NCI-H524 (cell line): Measurements from ENCODE around the gene NUP37.
"Not testable (repeated sequence)": the region's sequence is repeated elsewhere in the genome, so short reads cannot be mapped to it uniquely, and the experiment has no call there.

Experiments used
- DNase-seq, 2 experiments: peaks; one replicate each; lab custom pipeline; 2025; lab: John Stamatoyannopoulos, UW

Gene NUP37, protein sequence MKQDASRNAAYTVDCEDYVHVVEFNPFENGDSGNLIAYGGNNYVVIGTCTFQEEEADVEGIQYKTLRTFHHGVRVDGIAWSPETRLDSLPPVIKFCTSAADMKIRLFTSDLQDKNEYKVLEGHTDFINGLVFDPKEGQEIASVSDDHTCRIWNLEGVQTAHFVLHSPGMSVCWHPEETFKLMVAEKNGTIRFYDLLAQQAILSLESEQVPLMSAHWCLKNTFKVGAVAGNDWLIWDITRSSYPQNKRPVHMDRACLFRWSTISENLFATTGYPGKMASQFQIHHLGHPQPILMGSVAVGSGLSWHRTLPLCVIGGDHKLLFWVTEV

DNA sequence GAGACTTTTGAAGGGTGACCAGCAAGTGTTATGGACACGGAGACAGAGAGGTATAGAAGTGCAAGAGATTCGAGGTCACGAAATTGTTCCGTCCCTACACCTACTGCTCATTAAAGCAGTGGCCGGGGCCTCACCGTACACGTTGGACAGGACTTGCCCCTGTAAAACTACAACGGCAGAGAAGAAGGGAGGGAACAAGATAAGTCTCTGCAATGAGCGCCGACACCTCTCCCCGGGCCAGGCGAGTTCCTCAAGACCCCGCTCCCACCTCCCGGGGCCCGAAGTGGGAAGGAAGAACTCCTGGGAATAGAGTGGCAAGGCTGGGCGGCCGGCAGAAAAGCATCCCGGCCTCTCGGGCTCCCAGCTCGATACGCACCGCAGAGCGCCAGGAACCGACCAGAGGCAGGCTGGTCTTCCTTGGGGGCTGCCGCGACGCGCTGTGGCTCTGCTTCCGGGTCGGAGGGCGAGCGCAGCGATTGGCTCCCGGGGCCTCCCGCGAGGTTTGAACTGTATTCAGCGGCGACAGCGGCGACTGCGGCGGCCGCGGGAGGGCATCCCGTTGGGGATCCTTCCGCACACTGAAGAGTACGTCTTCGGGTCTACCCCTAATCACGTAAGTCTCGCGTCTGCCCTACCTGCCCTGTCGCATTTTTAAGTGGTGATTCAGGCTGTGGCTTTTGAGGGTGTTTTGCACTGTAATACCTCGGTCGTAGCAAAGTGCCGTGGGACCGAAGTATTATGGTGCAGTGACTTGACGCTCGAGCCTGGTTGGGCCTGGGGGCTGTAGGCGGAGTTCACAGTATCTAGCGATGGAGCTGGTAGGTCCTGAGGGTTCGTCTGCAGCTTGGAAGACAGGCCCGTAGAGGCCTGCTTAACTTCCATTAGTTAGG is at the start of gene NUP37, which contains the start of gene PARPBP:
TSS of gene NUP37 (minus strand) at position 441 of the 890 bp plus-strand sequence. CDS start 1,596 bp downstream, outside the sequence.
TSS of gene PARPBP (plus strand) at position 510 of the 890 bp plus-strand sequence. CDS start 3,706 bp downstream, outside the sequence.
- DNase-seq, result peak; percentile 64 to 78

DNA sequence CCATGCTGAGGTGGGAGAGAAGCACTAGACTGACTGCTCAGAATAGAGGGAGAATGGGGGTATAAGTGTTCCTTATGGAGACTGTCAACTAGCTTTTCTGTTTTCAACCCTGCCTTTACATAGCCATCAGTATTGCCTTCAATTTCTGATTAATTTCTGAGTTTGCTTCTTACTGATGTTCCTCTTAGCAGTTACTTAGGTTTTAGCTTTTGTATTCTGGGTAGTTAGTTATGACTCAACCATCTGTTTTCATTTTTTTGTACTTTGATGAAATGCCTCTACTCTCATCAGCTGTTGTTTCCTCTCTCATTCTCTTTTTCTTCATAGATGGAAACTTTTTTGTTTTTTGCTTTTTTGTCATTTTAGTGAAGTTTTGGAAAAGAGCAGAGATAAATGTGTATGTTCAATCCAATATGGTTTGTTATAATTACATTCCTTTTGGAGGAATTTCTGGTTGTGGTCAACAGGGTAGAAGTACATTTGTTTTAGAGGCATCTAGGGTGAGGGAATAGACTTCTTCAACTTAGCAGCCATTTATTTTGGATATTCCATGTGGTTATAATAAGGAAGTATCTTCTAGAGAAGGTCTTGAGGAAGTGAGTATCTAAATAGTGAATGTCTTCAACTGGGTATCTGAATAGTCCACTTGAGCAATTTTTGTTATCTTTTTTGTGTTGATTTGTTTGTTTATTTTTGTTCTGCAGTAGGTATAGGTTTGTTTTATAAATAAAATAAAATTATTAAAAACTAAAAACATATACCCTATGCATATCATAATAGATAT is 48.1 kb upstream of the NUP37 start:
- DNase-seq, result no peak

DNA sequence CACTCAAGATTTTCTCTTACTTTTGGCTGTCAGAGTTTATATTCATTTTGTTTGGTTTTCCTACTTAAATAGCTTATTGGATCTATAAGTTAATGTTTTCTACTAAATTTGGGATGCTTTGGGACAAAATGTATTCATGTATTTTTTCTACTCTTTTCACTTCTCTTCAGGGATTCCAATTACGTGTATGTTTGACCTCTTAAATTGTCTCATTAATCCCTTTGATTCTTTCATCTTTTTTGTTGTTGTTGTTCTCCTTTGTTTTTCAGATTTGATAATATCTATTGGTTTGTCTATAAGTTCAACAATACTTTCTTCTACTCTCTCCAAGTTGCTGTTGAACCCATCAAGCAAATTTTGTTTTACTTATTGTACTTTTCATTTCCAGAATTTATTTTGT is 43.5 kb upstream of the NUP37 start:
- no peak for DNase-seq

DNA sequence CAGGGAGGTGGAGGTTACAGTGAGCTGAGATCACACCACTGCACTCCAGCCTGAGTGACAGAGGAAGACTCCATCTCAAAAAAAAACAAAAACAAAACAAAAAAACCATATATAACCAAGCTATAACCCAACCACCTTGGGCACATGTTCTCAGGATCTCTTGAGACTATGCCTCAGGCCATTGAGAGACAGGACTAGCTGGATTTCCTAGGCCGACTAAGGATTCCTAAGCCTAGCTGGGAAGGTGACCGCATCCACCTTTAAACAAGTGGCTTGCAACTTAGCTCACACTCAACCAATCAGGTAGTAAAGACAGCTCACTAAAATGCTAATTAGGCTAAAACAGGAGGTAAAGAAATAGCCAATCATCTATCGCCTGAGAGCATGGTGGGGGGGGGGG is 35.3 kb upstream of the NUP37 start:
- not testable (repeated sequence) for DNase-seq

DNA sequence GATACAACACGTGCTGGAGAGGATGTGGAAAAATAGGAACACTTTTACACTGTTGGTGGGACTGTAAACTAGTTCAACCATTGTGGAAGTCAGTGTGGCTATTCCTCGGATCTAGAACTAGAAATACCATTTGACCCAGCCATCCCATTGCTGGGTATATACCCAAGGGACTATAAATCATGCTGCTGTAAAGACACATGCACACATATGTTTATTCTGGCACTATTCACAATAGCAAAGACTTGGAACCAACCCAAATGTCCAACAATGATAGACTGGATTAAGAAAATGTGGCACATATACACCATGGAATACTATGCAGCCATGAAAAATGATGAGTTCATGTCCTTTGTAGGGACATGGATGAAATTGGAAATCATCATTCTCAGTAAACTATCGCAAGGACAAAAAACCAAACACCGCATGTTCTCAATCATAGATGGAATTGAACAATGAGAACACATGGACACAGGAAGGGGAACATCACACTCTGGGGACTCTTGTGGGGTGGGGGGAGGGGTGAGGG is 27.2 kb upstream of the NUP37 start:
- DNase-seq, result not testable (repeated sequence)

DNA sequence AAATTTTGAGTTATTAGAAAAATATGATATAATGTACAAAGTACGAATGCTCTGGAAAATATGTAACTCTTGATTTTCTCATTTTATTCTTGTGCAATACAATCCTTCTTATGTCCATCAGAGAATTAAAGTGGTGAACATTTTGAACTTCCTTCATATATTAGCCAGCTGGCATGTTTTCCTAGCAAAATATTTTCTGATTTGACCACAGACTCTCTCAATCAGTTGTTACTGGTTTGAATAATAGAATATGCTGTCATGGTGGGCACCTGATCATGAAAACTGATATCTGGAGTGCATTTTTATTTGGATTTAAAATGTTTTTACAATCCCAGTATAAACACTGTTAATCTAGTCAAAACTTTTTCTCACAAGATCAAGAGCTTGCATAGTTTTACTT is 24.3 kb upstream of the NUP37 start:
- no peak for DNase-seq

DNA sequence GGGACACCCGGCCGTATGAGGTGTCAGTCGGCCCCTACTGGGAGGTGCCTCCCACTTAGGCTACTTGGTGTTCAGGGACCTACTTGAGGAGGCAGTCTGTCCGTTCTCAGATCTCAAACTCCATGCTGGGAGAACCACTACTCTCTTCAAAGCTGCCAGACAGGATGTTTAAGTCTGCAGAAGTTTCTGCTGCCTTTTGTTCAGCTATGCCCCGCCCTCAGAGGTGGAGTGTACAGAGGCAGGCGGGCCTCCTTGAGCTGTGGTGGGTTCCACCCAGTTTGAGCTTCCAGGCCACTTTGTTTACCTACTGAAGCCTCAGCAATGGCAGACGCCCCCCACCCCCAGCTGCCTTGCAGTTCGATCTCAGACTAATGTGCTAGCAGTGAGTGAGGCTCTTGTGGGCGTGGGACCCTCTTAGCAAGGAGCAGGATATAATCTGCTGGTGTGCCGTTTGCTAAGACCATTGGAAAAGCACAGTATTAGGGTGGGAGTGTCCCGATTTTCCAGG is 23.0 kb upstream of the NUP37 start:
- not testable (repeated sequence) for DNase-seq

DNA sequence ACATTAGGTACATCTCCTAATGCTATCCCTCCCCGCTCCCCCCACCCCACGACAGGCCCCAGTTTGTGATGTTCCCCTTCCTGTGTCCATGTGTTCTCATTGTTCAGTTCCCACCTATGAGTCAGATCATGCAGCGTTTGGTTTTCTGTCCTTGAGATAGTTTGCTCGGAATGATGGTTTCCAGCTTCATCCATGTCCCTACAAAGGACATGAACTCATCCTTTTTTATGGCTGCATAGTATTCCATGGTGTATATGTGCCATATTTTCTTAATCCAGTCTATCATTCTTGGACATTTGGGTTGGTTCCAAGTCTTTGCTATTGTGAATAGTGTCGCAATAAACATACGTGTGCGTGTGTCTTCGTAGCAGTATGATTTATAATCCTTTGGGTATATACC is 17.7 kb upstream of the NUP37 start:
- not testable (repeated sequence) for DNase-seq

DNA sequence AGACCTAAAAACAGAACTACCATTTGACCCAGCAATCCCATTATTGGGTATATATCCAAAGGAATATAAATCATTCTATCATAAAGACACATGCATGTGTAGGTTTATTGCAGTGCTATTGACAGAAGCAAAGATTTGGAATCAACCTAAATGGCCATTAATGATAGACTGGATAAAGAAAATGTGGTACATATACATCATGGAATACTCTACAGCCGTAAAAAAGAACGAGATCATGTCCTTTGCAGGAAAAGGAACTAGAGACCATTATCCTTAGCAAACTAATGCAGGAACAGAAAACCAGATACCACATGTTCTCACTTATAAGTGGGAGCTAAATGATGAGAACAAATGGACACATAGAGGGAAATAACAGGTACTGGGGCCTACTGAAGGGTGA is 11.5 kb upstream of the NUP37 start:
- not testable (repeated sequence) for DNase-seq

DNA sequence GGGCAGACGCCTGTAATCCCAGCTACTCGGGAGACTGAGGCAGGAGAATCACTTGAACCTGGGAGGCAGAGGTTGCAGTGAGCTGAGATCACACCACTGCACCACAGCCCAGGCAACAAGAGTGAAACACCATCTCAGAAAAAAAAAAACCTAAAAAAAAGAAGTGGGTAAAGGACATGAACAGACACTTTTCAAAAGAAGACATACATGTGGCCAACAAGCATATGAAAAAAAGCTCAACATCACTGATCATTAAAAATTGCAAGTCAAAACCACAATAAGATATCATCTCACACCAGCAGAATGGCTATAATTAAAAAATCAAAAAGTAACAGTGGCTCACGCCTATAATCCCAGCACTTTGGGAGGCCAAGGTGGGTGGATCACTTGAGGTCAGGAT is 10.8 kb upstream of the NUP37 start:
- not testable (repeated sequence) for DNase-seq

DNA sequence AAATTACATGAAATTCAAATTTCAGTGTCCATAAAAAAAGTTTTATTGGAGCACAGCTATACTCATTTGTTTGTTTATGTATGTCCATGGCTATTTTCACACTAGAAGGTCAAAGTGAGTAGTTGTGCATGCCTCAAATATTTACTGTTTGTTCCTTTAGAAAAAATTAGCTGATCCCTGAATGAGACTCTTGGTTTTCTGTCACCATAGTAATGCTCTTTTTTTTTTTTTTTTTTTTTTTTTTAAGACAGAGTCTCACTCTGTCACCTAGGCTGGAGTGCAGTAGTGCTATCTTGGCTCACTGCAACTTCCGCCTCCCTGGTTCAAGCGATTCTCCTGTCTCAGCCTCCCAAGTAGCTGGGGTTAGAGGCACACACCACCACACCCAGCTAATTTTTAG is 1.4 kb upstream of the NUP37 start:
- not testable (repeated sequence) for DNase-seq

DNA sequence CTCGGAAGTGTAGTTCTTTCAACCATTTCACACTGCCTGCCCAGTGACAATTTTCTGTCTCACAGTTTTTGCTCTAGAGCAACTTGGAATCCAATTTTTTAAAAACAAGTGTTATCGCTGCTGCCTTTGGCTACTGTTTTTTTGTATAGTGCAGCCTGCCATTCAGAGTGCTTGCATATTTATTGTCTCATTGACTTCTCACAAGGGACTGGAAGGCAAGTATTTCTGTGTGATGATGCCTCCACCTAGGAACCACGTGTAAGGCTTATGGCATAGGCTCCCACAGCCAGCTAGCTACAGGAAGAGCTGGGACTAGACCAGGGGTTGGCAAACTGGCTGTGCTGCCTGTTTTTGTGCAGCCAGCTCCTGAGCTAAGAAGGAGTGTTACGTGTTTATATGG is 972 bp upstream of the NUP37 start:
- no peak for DNase-seq

DNA sequence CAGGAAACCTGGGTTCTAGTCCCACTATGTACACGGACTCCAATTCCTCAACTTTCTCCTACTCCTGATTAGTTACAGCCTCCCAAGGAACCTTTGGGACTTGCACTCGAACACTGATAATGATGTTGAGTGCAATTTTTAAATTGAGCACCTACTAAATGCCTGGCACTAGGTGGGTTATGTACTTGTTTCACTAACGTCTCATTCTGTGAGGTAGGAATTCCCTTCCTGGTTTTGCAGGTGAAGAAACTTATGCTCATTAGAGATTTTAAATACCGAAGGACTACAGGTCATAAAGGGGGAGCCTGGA is 605 bp upstream of the NUP37 start:
- DNase-seq, result no peak

DNA sequence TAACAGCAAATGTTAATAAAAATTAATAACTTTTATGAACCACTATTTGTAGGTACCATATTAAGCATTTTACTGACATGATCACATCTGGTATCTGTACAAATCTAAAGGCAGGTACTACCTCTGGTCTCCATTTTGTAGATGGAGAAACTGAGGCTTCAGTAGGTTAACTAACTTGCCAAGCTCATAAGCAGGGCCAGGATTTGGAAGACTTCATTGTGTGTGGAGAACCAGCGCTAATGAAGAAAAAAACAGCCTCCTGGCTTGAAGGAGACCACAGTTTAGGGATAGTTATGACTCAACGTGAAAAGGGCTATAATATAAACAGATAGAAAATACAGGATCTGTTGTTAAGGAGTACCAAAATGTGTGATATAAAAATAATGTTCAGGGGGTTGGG is 1.0 kb downstream of the NUP37 start:
- no peak for DNase-seq

DNA sequence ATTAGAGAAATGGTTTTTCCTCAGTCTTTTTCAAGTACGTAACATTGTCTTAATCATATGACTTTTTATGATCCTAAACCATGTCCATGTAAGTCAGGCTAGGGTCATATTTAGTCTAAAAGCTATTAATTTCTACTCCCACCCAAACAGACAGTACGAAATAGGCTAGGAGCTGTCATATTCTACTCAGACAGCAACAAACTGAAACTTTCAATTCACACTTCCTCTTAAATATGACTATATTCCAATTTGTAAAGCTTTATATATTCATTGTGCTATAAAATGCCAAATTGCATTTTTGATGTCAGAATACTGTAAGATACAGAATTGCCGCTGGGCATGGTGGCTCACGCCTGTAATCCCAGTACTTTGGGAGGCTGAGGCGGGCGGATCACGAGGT is 3.5 kb downstream of the NUP37 start:
- DNase-seq, result no peak

DNA sequence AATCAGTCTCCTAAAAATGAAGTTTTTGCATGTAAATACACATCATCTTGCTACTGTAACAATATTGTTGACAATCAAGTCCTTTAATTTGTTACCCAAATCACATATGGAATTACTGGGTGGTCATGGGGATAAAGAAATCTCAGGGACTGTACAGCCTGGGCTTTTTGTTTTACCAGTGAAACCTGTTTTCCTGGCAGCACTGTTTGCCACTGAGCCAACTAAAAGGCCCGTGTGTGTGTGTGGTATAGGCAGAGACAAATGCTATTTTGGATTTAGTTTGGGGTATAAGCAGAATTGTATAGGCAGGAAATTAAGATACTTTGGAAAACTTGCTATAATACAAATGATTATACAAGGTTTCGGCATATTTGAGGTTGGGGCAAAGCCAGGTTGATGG is 5.7 kb downstream of the NUP37 start:
- DNase-seq, result no peak

DNA sequence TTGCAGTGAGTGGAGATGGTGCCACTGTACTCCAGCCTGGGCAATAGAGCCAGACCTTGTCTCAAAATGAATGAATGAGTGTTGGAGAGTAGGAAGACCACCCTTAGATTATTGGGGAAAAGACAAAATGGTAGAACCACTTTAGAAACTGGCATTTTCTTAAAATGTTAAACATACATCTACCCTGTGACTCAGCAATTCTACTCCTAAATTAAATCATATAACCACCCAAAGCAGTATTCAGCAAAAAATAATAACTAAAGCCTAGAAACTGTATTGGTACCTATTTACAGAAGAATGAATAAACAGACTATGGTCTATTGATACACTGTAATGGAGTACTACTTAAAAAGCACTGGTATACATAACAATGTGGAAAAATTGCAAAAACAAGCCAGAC is 9.1 kb downstream of the NUP37 start:
- no peak for DNase-seq

DNA sequence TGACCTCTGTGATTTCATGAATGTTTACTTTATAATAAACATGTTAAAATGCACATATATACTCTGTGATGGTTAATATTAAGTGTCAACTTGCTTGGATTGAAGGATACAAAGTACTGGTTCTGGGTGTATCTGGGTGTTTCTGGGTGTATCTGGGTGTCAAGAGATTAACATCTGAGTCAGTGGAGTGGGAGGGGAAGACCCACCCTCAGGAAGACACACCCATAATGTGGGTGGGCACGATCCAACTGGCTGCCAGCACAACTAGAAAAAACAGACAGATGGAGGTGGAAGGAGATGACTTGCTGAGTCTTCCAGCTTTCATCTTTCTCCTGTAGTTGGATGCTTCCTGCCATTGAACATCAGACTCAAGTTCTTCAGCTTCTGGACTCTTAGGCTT is 11.9 kb downstream of the NUP37 start:
- DNase-seq, result no peak

DNA sequence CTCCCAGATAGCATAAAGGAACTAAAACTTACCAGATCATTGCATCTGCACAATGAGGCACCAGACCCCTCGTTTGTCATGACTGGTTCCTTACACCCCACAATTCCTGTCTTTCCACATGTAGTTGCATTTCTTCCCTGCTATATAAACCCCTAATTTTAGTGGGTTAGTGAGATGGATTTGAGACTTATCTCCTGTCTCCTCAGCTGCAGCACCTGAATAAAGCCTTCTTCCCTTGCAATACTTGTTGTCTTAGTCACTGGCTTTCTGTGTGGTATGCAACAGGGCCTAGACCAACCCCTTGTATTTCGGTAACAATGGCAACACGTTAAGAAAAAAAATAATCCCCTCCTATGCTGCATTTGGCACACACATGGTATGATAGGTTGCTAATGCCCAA is 13.0 kb downstream of the NUP37 start:
- no peak for DNase-seq

DNA sequence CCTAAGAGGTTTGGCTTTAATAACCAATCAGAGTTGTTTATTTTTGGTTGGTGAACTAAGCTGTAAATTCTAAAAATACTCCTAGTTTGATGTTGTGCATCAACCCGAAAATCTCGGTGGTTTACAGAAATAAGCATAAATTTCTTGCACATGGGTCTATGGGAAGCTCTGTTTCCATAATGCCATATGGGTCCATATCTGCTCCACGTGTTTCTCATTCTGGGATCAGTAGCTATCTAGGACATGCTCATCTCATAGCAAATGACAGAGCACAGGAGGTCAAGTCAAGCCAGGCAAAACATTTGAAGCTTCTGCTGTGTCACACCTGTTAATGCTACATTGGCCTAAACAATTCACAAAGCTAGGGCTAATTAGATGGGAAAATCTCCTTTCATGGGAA is 23.1 kb downstream of the NUP37 start:
- no peak for DNase-seq

DNA sequence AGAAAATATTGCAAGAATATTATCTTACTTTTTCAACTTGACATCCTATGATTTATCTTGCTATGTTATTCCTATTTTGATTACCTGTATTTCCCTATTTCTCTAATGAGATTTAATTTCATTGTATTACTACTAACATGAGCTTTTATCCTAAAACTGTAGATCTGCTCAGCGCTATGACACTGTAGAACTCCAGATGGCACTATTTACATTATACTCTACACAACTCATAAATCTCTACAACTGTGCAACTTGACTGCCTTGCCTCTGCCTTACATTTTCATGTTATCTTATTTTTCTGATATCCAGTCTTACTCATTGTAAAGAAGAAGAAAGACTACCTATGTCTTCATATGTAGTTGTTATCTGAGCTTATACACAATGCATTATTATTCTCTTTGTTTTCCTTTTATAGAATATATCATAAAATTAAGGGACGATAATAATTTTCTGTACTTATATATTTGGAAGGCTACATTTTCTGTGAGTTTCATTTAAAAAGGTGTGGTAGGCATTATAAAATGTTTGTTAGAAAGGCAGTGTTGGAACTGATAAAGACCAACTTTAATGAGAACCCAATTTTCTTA is 24.1 kb downstream of the NUP37 start:
- DNase-seq, result peak in 1 of 2 experiments; percentile 26

DNA sequence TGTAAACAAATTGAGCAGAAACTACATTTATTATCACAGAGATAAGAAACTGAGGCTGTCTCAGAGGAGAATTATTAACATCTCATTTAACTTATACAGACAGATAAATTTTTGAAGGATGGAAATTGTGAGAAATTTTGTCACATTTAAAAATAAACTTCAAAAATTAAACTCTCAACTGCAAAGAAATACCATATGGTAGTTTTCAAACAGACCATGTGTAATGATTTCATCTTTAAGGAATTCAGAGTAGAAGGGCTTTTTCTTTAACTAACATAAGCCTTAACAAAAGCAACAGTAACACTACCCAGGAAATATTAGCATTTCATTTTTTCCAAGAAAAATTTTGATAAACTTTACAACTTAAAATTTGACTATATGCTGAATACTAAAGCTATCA is 26.6 kb downstream of the NUP37 start:
- no peak for DNase-seq
